KMS-11 (cell line): ENCODE results near the gene EEPD1.

ENCODE experiments used
- H2AFZ ChIP-seq: fragments of 200-600 bp; sonication (generic); 2 replicates; pipeline ENCODE4 v1.6.1; 2016; ENCODE audit warnings: antibody characterized with exemption, mixed run types, low read depth
- H3K27ac ChIP-seq: fragments of 200-600 bp; sonication (generic); 2 replicates; pipeline ENCODE4 v1.6.1; 2016; ENCODE audit warnings: mild to moderate bottlenecking, mixed run types
- H3K27me3 ChIP-seq: fragments of 200-600 bp; sonication (generic); 2 replicates; pipeline ENCODE4 v1.6.1; 2017; ENCODE audit warnings: mild to moderate bottlenecking, low read depth, mixed run types, moderate library complexity; ENCODE audit not compliant: insufficient read depth
- H3K36me3 ChIP-seq: fragments of 200-600 bp; sonication (generic); 2 replicates; pipeline ENCODE4 v1.6.1; 2017; ENCODE audit warnings: mild to moderate bottlenecking, mixed run types; ENCODE audit not compliant: insufficient read depth
- H3K4me1 ChIP-seq: fragments of 200-600 bp; sonication (generic); 2 replicates; pipeline ENCODE4 v1.6.1; 2016; ENCODE audit warnings: mild to moderate bottlenecking, low read depth, mixed run types; ENCODE audit not compliant: poor library complexity, severe bottlenecking
- H3K4me2 ChIP-seq: fragments of 200-600 bp; sonication (generic); 2 replicates; pipeline ENCODE4 v1.7.0; 2016; ENCODE audit warnings: mild to moderate bottlenecking, mixed run types
- H3K4me3 ChIP-seq: fragments of 200-600 bp; sonication (generic); IDR thresholded peaks from 2 replicates; pipeline ENCODE4 v1.6.1; 2017; ENCODE audit warnings: low read depth, low read length, mixed read lengths; ENCODE audit not compliant: insufficient read depth
- H3K79me2 ChIP-seq: fragments of 200-600 bp; sonication (generic); 2 replicates; pipeline ENCODE4 v1.6.1; 2016; ENCODE audit warnings: low read depth, mixed run types; ENCODE audit not compliant: insufficient read depth
- H3K9ac ChIP-seq: fragments of 200-600 bp; sonication (generic); 2 replicates; pipeline ENCODE4 v1.6.1; 2016; ENCODE audit warnings: mild to moderate bottlenecking, mixed run types
- H4K20me1 ChIP-seq: fragments of 200-600 bp; sonication (generic); 2 replicates; pipeline ENCODE4 v1.6.1; 2016; ENCODE audit warnings: mild to moderate bottlenecking, mixed run types; ENCODE audit not compliant: insufficient read depth
- CTCF ChIP-seq: fragments of 200-600 bp; sonication (generic); conservative IDR thresholded peaks from 2 replicates; pipeline ENCODE4 v1.6.1; 2017; ENCODE audit warnings: low read depth, mild to moderate bottlenecking, antibody characterized with exemption, low read length, moderate library complexity, mixed read lengths

EEPD1 gene

GRCh38 chr7:36158321-36158605, 5.2 kb downstream of the EEPD1 start:
- H3K27ac ChIP-seq: no peak overlapping the region
- no peaks in the 10 kb centered on the region for H3K36me3 ChIP-seq

GRCh38 chr7:36159618-36160017, 6.6 kb downstream of the EEPD1 start:
- no peak overlapping the region for H3K27ac ChIP-seq
- TF ChIP-seq CTCF: no peak
- H3K4me2 ChIP-seq: no peak overlapping the region
- no peaks in the 10 kb centered on the region for H3K36me3 ChIP-seq
- no peak overlapping the region for H2AFZ ChIP-seq
- H3K79me2 ChIP-seq: no peaks in the 10 kb centered on the region
- no peak overlapping the region for H3K9ac ChIP-seq
- H3K4me3 ChIP-seq: no peak overlapping the region
- no peaks in the 10 kb centered on the region for H3K4me1 ChIP-seq
- no peaks in the 10 kb centered on the region for H3K27me3 ChIP-seq
- no peaks in the 10 kb centered on the region for H4K20me1 ChIP-seq

More at GRCh38 chr7:36158321-36158605, 5.2 kb downstream of the EEPD1 start:
- Histone ChIP-seq H3K4me1 (no peaks in the 10 kb centered on the region), H3K27me3 (no peaks in the 10 kb centered on the region), H3K9ac (no peak overlapping the region), H3K4me2 (no peak overlapping the region), H3K79me2 (no peaks in the 10 kb centered on the region), H2AFZ (no peak overlapping the region), H3K4me3 (no peak overlapping the region), H4K20me1 (no peaks in the 10 kb centered on the region)
- TF ChIP-seq CTCF: no peak

- H4K20me1 ChIP-seq: no peaks in the 10 kb centered on the region
- no peak overlapping the region for H3K4me2 ChIP-seq
- no peaks in the 10 kb centered on the region for H3K27me3 ChIP-seq
- H3K9ac ChIP-seq: no peak overlapping the region
- no peak overlapping the region for H3K4me3 ChIP-seq
- no peaks in the 10 kb centered on the region for H3K36me3 ChIP-seq
- H3K27ac ChIP-seq: no peak overlapping the region
- no peak overlapping the region for H2AFZ ChIP-seq
- no peaks in the 10 kb centered on the region for H3K4me1 ChIP-seq
- TF ChIP-seq CTCF: no peak
- H3K79me2 ChIP-seq: no peaks in the 10 kb centered on the region
These were observed 7.3 kb downstream of the EEPD1 start for GRCh38 chr7:36160313-36160712.

GRCh38 chr7:36161996-36162395, 8.9 kb downstream of the EEPD1 start:
- no peak overlapping the region for H3K4me2 ChIP-seq
- no peaks in the 10 kb centered on the region for H3K36me3 ChIP-seq
- no peak for TF ChIP-seq CTCF
- H3K4me1 ChIP-seq: no peaks in the 10 kb centered on the region
- H3K4me3 ChIP-seq: no peak overlapping the region
- no peaks in the 10 kb centered on the region for H3K79me2 ChIP-seq
- H3K27ac ChIP-seq: no peak overlapping the region
- H3K27me3 ChIP-seq: no peaks in the 10 kb centered on the region
- no peaks in the 10 kb centered on the region for H4K20me1 ChIP-seq
- no peak overlapping the region for H2AFZ ChIP-seq
- H3K9ac ChIP-seq: no peak overlapping the region

- H3K4me1 ChIP-seq: no peaks in the 10 kb centered on the region
- H3K9ac ChIP-seq: no peak overlapping the region
- no peaks in the 10 kb centered on the region for H3K27me3 ChIP-seq
- H3K4me2 ChIP-seq: no peak overlapping the region
- no peak overlapping the region for H3K27ac ChIP-seq
- H3K4me3 ChIP-seq: no peak overlapping the region
- H3K36me3 ChIP-seq: no peaks in the 10 kb centered on the region
- no peak for TF ChIP-seq CTCF
- no peak overlapping the region for H2AFZ ChIP-seq
- H3K79me2 ChIP-seq: no peaks in the 10 kb centered on the region
- no peaks in the 10 kb centered on the region for H4K20me1 ChIP-seq
These were observed 12.0 kb downstream of the EEPD1 start for GRCh38 chr7:36165059-36165458.
